Measurements from ENCODE around the gene TSPAN9.

TSPAN9 gene

DNA sequence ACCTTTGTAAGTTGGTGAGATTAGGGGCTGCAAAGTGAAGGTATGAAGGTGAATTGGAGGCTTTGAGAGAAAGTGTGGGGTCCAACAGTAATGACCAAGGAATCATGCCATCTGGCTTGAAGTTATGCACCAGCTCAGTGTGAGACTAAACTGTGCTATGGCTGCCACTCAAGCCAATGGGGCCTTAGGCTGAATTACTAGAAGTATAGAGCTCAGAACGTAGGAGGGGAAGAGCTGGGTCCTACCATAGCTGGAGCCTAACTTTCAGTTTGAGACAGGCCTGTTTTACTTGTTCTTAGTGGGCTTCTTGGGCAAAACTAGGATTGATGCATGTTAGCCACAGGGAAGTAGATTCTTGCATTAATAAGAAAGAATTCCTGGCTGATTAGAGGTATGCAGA is 194.0 kb downstream of the TSPAN9 start:
- Histone ChIP-seq H3K27me3 (ENCODE audit: control insufficient read depth, insufficient read depth, low read length, poor library complexity, severe bottlenecking) (no peaks in the 10 kb centered on the region), H3K4me1 (ENCODE audit: control insufficient read depth, insufficient read depth, low read length) (no peaks in the 10 kb centered on the region), H3K9me3 (ENCODE audit: control insufficient read depth, low read length) (no peaks in the 10 kb centered on the region), H3K36me3 (ENCODE audit: control insufficient read depth, insufficient read depth, low read length) (no peaks in the 10 kb centered on the region), H3K27ac (ENCODE audit: insufficient read depth, low read depth, low read length, poor library complexity, severe bottlenecking) (no peak overlapping the region), H3K4me3 (ENCODE audit: insufficient read depth, low read depth, low read length) (no peak overlapping the region)
- 80 to 85% methylated on average over 1 of the region's 1 CpG for WGBS, 2 experiments

- Histone ChIP-seq H3K27me3 (ENCODE audit: control insufficient read depth, insufficient read depth, low read length, poor library complexity, severe bottlenecking) (no peaks in the 10 kb centered on the region), H3K4me3 (ENCODE audit: insufficient read depth, low read depth, low read length) (no peak overlapping the region), H3K9me3 (ENCODE audit: control insufficient read depth, low read length) (no peaks in the 10 kb centered on the region), H3K4me1 (ENCODE audit: control insufficient read depth, insufficient read depth, low read length) (no peaks in the 10 kb centered on the region), H3K36me3 (ENCODE audit: control insufficient read depth, insufficient read depth, low read length) (no peaks in the 10 kb centered on the region), H3K27ac (ENCODE audit: insufficient read depth, low read depth, low read length, poor library complexity, severe bottlenecking) (no peak overlapping the region)
- 26 to 32% methylated on average over 6 of the region's 6 CpGs for WGBS, 2 experiments
Measured at GRCh38 chr12:3271639-3272038, 194.5 kb downstream of the TSPAN9 start.

- H3K36me3 ChIP-seq (ENCODE audit: control insufficient read depth, insufficient read depth, low read length): no peaks in the 10 kb centered on the region
- no peaks in the 10 kb centered on the region for H3K4me1 ChIP-seq (ENCODE audit: control insufficient read depth, insufficient read depth, low read length)
- H3K27me3 ChIP-seq (ENCODE audit: control insufficient read depth, insufficient read depth, low read length, poor library complexity, severe bottlenecking): no peaks in the 10 kb centered on the region
- no peak overlapping the region for H3K27ac ChIP-seq (ENCODE audit: insufficient read depth, low read depth, low read length, poor library complexity, severe bottlenecking)
- H3K9me3 ChIP-seq (ENCODE audit: control insufficient read depth, low read length): no peaks in the 10 kb centered on the region
- 92 to 94% methylated on average over 9 of the region's 9 CpGs for WGBS, 2 experiments
- H3K4me3 ChIP-seq (ENCODE audit: insufficient read depth, low read depth, low read length): no peak overlapping the region
Measured at GRCh38 chr12:3272958-3273357, 195.8 kb downstream of the TSPAN9 start.

DNA sequence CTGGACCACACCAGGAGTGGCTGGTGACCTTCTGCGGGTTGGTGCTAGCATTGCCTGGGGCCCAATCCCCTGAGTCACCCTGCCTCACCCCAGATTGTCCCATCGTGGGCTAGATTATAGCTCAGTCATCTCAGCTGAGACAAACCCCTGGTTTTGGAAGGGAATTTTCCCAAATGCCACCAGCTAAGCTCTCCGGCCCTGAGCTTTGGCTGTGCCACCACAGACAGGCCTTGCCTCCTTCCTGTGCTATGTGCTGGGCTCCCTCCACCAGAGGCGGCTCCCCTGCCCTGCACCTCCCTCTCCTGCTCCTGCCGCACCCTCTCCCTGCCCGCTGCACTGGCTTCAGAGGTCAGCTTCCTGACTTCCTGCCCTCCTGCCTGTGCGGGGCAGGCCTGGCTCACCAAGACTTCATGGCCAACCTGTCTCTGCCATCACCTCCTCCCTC is 196.3 kb downstream of the TSPAN9 start:
- no peaks in the 10 kb centered on the region for H3K4me1 ChIP-seq (ENCODE audit: control insufficient read depth, insufficient read depth, low read length)
- H3K9me3 ChIP-seq (ENCODE audit: control insufficient read depth, low read length): no peaks in the 10 kb centered on the region
- H3K4me3 ChIP-seq (ENCODE audit: insufficient read depth, low read depth, low read length): no peak overlapping the region
- no peaks in the 10 kb centered on the region for H3K36me3 ChIP-seq (ENCODE audit: control insufficient read depth, insufficient read depth, low read length)
- H3K27me3 ChIP-seq (ENCODE audit: control insufficient read depth, insufficient read depth, low read length, poor library complexity, severe bottlenecking): no peaks in the 10 kb centered on the region
- 86 to 87% methylated on average over 7 of the region's 7 CpGs for whole genome bisulfite sequencing, 2 experiments
- H3K27ac ChIP-seq (ENCODE audit: insufficient read depth, low read depth, low read length, poor library complexity, severe bottlenecking): no peak overlapping the region

DNA sequence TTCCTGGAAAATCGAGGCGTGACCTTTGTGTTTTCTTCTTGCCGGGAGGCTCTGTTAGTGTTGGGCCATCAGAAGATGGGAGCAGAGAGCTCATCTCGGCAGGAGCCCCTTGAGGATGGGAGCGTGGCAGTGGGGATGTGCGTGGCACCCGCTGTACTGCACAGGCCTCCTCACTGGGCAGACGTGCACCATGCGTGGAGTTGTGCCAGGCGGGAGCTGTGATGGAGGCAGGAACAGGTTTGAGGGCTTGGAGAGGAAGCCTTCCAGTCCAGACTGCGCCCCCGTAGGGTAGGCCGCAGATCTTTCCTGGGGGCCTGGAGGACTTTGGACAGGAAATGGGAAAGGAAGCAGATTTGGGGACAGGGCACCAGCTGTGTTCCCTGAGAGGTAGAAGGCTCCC is 197.5 kb downstream of the TSPAN9 start:
- Histone ChIP-seq H3K36me3 (ENCODE audit: control insufficient read depth, insufficient read depth, low read length) (no peaks in the 10 kb centered on the region), H3K9me3 (ENCODE audit: control insufficient read depth, low read length) (no peaks in the 10 kb centered on the region), H3K4me1 (ENCODE audit: control insufficient read depth, insufficient read depth, low read length) (no peaks in the 10 kb centered on the region), H3K27me3 (ENCODE audit: control insufficient read depth, insufficient read depth, low read length, poor library complexity, severe bottlenecking) (no peaks in the 10 kb centered on the region), H3K4me3 (ENCODE audit: insufficient read depth, low read depth, low read length) (no peak overlapping the region), H3K27ac (ENCODE audit: insufficient read depth, low read depth, low read length, poor library complexity, severe bottlenecking) (no peak overlapping the region)
- 95 to 96% methylated on average over 13 of the region's 13 CpGs for WGBS, 2 experiments

- Histone ChIP-seq H3K4me1 (ENCODE audit: control insufficient read depth, insufficient read depth, low read length) (no peaks in the 10 kb centered on the region), H3K27me3 (ENCODE audit: control insufficient read depth, insufficient read depth, low read length, poor library complexity, severe bottlenecking) (no peaks in the 10 kb centered on the region), H3K27ac (ENCODE audit: insufficient read depth, low read depth, low read length, poor library complexity, severe bottlenecking) (no peak overlapping the region), H3K9me3 (ENCODE audit: control insufficient read depth, low read length) (no peaks in the 10 kb centered on the region), H3K4me3 (ENCODE audit: insufficient read depth, low read depth, low read length) (no peak overlapping the region), H3K36me3 (ENCODE audit: control insufficient read depth, insufficient read depth, low read length) (no peaks in the 10 kb centered on the region)
- WGBS, 2 experiments: 51 to 52% methylated on average over 29 of the region's 29 CpGs
Measured at GRCh38 chr12:3275171-3276041, 198.2 kb downstream of the TSPAN9 start.

DNA sequence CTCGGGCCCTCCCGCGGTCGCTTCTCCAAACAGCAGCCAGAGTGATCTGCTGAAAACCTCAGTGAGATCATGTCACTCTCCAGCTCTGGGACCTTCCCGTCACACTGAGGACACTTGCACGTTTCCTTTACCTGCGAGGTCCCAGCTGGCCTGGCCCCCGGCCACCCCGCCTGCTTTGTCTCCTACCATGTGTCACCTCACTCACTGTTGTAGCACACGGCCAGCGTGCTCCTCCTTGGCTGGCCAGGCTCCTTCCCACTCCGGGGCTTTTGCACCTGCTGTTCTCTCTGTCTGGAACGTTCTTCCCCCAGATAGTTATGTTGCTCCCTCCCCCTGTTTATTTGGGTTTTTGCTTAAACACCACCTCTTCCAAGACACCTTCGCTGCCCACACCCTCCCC is 199.0 kb downstream of the TSPAN9 start:
- no peaks in the 10 kb centered on the region for H3K27me3 ChIP-seq (ENCODE audit: control insufficient read depth, insufficient read depth, low read length, poor library complexity, severe bottlenecking)
- H3K4me1 ChIP-seq (ENCODE audit: control insufficient read depth, insufficient read depth, low read length): peaks cover 7% of the 10 kb centered on the region
- no peaks in the 10 kb centered on the region for H3K9me3 ChIP-seq (ENCODE audit: control insufficient read depth, low read length)
- no peak overlapping the region for H3K4me3 ChIP-seq (ENCODE audit: insufficient read depth, low read depth, low read length)
- H3K27ac ChIP-seq (ENCODE audit: insufficient read depth, low read depth, low read length, poor library complexity, severe bottlenecking): no peak overlapping the region
- H3K36me3 ChIP-seq (ENCODE audit: control insufficient read depth, insufficient read depth, low read length): no peaks in the 10 kb centered on the region
- 92% methylated on average over 14 of the region's 14 CpGs for WGBS, 2 experiments

DNA sequence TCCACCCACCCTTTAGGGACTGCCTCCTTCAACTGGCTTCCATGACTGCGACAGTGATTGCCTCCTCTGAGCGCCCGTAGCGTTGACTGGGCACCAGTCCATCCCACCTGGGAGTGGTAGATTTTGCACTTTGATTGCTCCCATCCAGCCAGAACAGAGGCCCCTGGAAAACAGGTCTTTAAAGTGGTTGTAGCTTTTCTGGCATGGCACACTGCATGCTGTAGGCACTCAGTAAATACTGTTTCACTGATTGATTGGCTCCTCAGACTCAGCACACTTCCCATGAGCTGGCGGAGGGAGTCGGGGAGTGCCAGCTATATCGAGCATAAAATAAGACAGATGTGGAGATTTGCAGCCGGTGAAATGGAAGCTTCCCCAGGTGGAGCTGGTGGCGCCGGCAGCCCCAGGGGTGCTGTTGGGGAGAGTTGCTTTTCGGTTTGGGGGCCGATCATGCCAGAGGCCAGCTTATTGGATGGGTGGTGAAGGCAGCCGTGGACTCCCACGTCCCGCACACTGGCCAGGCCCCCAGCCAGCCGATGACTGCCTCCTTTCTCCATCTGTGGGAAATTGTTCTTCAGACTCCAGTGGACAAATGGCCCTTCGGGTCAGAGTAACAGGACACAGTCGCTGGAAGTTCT is 200.2 kb downstream of the TSPAN9 start:
- 94% methylated on average over 18 of the region's 18 CpGs for WGBS, 2 experiments
- Histone ChIP-seq H3K9me3 (ENCODE audit: control insufficient read depth, low read length) (no peaks in the 10 kb centered on the region), H3K27me3 (ENCODE audit: control insufficient read depth, insufficient read depth, low read length, poor library complexity, severe bottlenecking) (no peaks in the 10 kb centered on the region), H3K27ac (ENCODE audit: insufficient read depth, low read depth, low read length, poor library complexity, severe bottlenecking) (no peak overlapping the region), H3K4me1 (ENCODE audit: control insufficient read depth, insufficient read depth, low read length) (peaks cover 8% of the 10 kb centered on the region), H3K4me3 (ENCODE audit: insufficient read depth, low read depth, low read length) (no peak overlapping the region), H3K36me3 (ENCODE audit: control insufficient read depth, insufficient read depth, low read length) (no peaks in the 10 kb centered on the region)

DNA sequence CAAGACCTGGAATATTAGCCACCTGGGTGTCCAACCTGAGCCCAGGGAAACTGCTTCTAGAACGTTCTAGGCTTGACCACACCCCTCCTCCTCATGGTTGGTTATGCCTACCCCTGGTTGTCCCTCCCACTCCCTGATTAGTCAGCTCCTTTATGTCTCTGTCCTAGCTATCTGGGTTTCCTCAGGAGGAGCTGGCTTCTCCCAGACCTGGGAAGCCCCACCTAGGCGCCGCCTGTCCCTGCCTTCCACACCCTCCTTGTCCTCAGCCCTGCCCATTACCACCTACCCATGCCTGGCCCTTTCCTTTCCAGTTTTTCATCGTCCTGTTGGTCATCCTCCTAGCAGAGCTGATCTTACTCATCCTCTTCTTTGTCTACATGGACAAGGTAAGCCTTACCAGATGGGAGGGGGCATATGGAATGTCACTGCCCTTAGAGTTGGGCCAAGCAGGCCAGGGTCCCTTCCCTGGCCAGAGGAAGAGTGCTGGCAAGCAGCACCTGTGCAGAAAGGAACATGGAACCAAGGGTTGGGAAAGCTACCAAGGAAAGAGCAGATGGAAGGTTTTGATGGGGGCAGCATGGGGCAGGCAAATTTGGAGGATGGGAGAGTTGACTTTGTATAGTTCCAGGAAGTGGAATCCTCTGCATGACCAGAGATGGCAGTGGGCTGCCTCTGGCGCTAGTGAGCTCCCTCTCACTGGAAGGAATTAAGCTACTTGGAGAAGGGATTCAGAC is 201.7 kb downstream of the TSPAN9 start:
- no peak overlapping the region for H3K4me3 ChIP-seq (ENCODE audit: insufficient read depth, low read depth, low read length)
- WGBS, 2 experiments: 90 to 93% methylated on average over 5 of the region's 5 CpGs
- no peak overlapping the region for H3K27ac ChIP-seq (ENCODE audit: insufficient read depth, low read depth, low read length, poor library complexity, severe bottlenecking)
- no peaks in the 10 kb centered on the region for H3K27me3 ChIP-seq (ENCODE audit: control insufficient read depth, insufficient read depth, low read length, poor library complexity, severe bottlenecking)
- H3K4me1 ChIP-seq (ENCODE audit: control insufficient read depth, insufficient read depth, low read length): peaks cover 8% of the 10 kb centered on the region
- no peaks in the 10 kb centered on the region for H3K9me3 ChIP-seq (ENCODE audit: control insufficient read depth, low read length)
- no peaks in the 10 kb centered on the region for H3K36me3 ChIP-seq (ENCODE audit: control insufficient read depth, insufficient read depth, low read length)

DNA sequence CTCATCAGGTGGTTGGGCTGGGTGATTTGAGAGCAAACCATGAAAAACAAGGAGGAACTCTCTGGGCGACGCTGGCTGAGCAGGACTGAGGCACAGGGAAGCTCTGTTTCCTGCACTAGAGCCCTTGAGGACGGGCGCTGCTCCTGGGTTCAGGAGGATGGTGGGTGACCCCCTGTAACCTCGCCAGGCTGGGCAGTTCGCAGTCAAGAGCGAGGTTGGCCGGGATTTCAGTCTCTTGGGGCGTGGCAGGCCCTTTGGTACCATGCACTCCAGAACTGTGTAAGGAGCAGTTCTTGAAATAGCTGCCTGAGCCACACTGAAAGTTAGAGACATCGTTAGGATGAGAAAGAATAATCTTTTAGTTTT is 202.2 kb downstream of the TSPAN9 start:
- H3K27me3 ChIP-seq (ENCODE audit: control insufficient read depth, insufficient read depth, low read length, poor library complexity, severe bottlenecking): no peaks in the 10 kb centered on the region

More for the DNA sequence above, 202.2 kb downstream of the TSPAN9 start:
- no peak overlapping the region for H3K27ac ChIP-seq (ENCODE audit: insufficient read depth, low read depth, low read length, poor library complexity, severe bottlenecking)
- no peaks in the 10 kb centered on the region for H3K36me3 ChIP-seq (ENCODE audit: control insufficient read depth, insufficient read depth, low read length)
- 94 to 95% methylated on average over 10 of the region's 10 CpGs for WGBS, 2 experiments
- H3K4me1 ChIP-seq (ENCODE audit: control insufficient read depth, insufficient read depth, low read length): peaks cover 12% of the 10 kb centered on the region
- no peaks in the 10 kb centered on the region for H3K9me3 ChIP-seq (ENCODE audit: control insufficient read depth, low read length)
- no peak overlapping the region for H3K4me3 ChIP-seq (ENCODE audit: insufficient read depth, low read depth, low read length)

Measured in ectodermal cell (in vitro differentiated cells).